ENCODE measurements around the gene ZNF329. TPM values are rescaled to one million over a fixed set of nuclear protein-coding genes. Genes with fewer than 3 reads are reported as not detected.

The ZNF329 gene
- total and polyA plus RNA-seq, 2 of the 13 experiments (the other 11 are each of a cell fraction or from before 2014, with no cell fraction given): 3.8 to 9.6 TPM

- ChIA-PET POLR2A (no interaction called here), CTCF (ENCODE audit: low intra/inter-chr PET ratio, low total read pairs) (no interaction called here)
- TF ChIP-seq GATA4 (IDR thresholded peaks at IDR 0.05; ENCODE audit: borderline replicate concordance, low read depth) (no peak), ARID2 (CRISPR knock-in tag; IDR thresholded peaks at IDR 0.05; ENCODE audit: borderline replicate concordance) (no peak), E2F1 (CRISPR knock-in tag; IDR thresholded peaks at IDR 0.05) (no peak), MEIS1 (CRISPR knock-in tag; IDR thresholded peaks at IDR 0.05; ENCODE audit: borderline replicate concordance) (no peak), ATF1 (CRISPR knock-in tag; IDR thresholded peaks at IDR 0.05) (no peak)
- no peak within 1 kb of the TSS for H3K4me3 ChIP-seq (replicated peaks in 1 of 3; ENCODE audit: insufficient read depth in 1 of 3, low read depth in 2 of 3, low read length in 3 of 3)
- H4K20me1 ChIP-seq (ENCODE audit: insufficient read depth, low read length): no peaks in the 10 kb centered on the region
- H3K9ac ChIP-seq (ENCODE audit: insufficient read depth, low read depth, low read length): no peak within 1 kb of the TSS
- intact Hi-C loops (cut with micrococcal nuclease; ENCODE audit: unreplicated experiment) (no loop called here), in situ Hi-C loops (cut with HindIII; ENCODE audit: extremely low pct_ligation_motif_present, low pct_unique_long_range_greater_than_20kb) (no loop called here)
- H3K27me3 ChIP-seq (ENCODE audit: control insufficient read depth in 1 of 2, insufficient read depth in 2 of 2, low read length in 2 of 2): no peaks in the 10 kb centered on the region
- H3K4me1 ChIP-seq (ENCODE audit: insufficient read depth, low read length): no peaks in the 10 kb centered on the region
- H3K79me2 ChIP-seq (ENCODE audit: insufficient read depth, low read length): no peaks in the 10 kb centered on the region
- no TSS peak for BruUV-seq (replicated peaks)
- DNase-seq (ENCODE audit: low spot score) (no peak), FAIRE-seq (no peak), ATAC-seq (no peak)
- no peaks in the 10 kb centered on the region for H3K36me3 ChIP-seq (replicated peaks in 1 of 2; ENCODE audit: control insufficient read depth in 1 of 2, insufficient read depth in 2 of 2, low read length in 2 of 2)
- WGBS (ENCODE audit: low lambda C conversion rate): 40% methylated on average over 59 of the region's 67 CpGs
- H2AFZ ChIP-seq (ENCODE audit: low read length): no peak within 1 kb of the TSS
- H3K9me3 ChIP-seq (ENCODE audit: low read length): peaks cover 91% of the 10 kb centered on the region
- no peak within 1 kb of the TSS for H3K27ac ChIP-seq (ENCODE audit: extremely low read length, insufficient read depth, low read length)
- no peak within 1 kb of the TSS for H3K4me2 ChIP-seq (ENCODE audit: low read depth, low read length)
Observed at GRCh38 chr19:58097781-58098681, 52.6 kb downstream of the ZNF329 start, which contains the start of gene ZSCAN18. Gene ZSCAN18 (minus strand): TSS chr19:58098231. CDS start chr19:58090267, 7,964 bp downstream.

DNA sequence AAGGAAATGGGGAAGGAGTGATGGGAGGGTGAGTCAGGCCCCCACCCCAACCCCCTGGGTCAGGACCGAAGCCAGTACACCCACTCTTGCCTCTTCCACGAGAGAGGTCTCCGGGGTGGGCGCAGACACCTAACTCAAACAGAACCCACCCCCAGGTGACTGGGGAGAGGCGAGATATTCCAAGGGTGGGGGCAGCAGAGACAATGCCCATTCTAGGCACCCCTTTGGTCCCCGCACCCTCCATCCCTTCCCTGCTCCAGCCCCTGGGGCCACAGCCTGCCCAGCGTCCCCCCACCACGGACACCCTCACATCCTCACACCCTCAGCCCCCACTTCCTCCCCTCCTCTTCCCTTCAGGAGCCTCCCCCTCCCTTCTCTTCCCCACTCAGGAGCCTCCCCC, 53.2 kb downstream of the ZNF329 start:
- POLR2A ChIA-PET: no interaction called here

More for the DNA sequence above, 53.2 kb downstream of the ZNF329 start:
- ATAC-seq (no peak), DNase-seq (ENCODE audit: low spot score) (no peak), FAIRE-seq (no peak)
- Histone ChIP-seq H3K27me3 (ENCODE audit: control insufficient read depth in 1 of 2, insufficient read depth in 2 of 2, low read length in 2 of 2) (no peaks in the 10 kb centered on the region), H3K4me2 (ENCODE audit: low read depth, low read length) (no peak overlapping the region), H2AFZ (ENCODE audit: low read length) (no peak overlapping the region), H3K4me1 (ENCODE audit: insufficient read depth, low read length) (no peaks in the 10 kb centered on the region), H3K9me3 (ENCODE audit: low read length) (peaks cover 89% of the 10 kb centered on the region), H4K20me1 (ENCODE audit: insufficient read depth, low read length) (no peaks in the 10 kb centered on the region), H3K36me3 (replicated peaks in 1 of 2; ENCODE audit: control insufficient read depth in 1 of 2, insufficient read depth in 2 of 2, low read length in 2 of 2) (no peaks in the 10 kb centered on the region), H3K79me2 (ENCODE audit: insufficient read depth, low read length) (no peaks in the 10 kb centered on the region), H3K4me3 (replicated peaks in 1 of 3; ENCODE audit: insufficient read depth in 1 of 3, low read depth in 2 of 3, low read length in 3 of 3) (no peak overlapping the region), H3K9ac (ENCODE audit: insufficient read depth, low read depth, low read length) (no peak overlapping the region), H3K27ac (ENCODE audit: extremely low read length, insufficient read depth, low read length) (no peak overlapping the region)
- TF ChIP-seq NBN (conservative IDR thresholded peaks at IDR 0.05) (no peak), SIN3A (IDR thresholded peaks at IDR 0.05; ENCODE audit: borderline replicate concordance, low read depth, low read length) (no peak), ONECUT2 (CRISPR knock-in tag; IDR thresholded peaks at IDR 0.05) (no peak), REL (CRISPR knock-in tag; conservative IDR thresholded peaks at IDR 0.05) (no peak), MAF1 (CRISPR knock-in tag; IDR thresholded peaks at IDR 0.05; ENCODE audit: borderline replicate concordance) (no peak), ZNF451 (CRISPR knock-in tag; IDR thresholded peaks at IDR 0.05) (no peak), SOX5 (CRISPR knock-in tag; IDR thresholded peaks at IDR 0.05; ENCODE audit: borderline replicate concordance) (no peak), ZFP36L2 (CRISPR knock-in tag; IDR thresholded peaks at IDR 0.05) (no peak), ZNF780A (CRISPR knock-in tag; IDR thresholded peaks at IDR 0.05) (no peak), RFXAP (CRISPR knock-in tag; IDR thresholded peaks at IDR 0.05; ENCODE audit: borderline replicate concordance) (no peak)
- intact Hi-C loops (cut with micrococcal nuclease; ENCODE audit: unreplicated experiment): no loop called here
- in situ Hi-C loops (cut with HindIII; ENCODE audit: extremely low pct_ligation_motif_present, low pct_unique_long_range_greater_than_20kb): no loop called here
- no TSS peak for BruUV-seq (replicated peaks)
- 49% methylated on average over 7 of the region's 8 CpGs for WGBS (ENCODE audit: low lambda C conversion rate)
- CTCF ChIA-PET (ENCODE audit: low intra/inter-chr PET ratio, low total read pairs): no interaction called here
